Measurements from ENCODE around the gene CCDC97. TPM values are rescaled to one million over a fixed set of nuclear protein-coding genes. Genes with fewer than 3 reads are reported as not detected.
"Not testable (repeated sequence)": the region's sequence is repeated elsewhere in the genome, so short reads cannot be mapped to it uniquely, and the experiment has no call there.

Gene CCDC97
- 37.3 TPM for polyA plus RNA-seq (ENCODE audit: insufficient read length)

DNA sequence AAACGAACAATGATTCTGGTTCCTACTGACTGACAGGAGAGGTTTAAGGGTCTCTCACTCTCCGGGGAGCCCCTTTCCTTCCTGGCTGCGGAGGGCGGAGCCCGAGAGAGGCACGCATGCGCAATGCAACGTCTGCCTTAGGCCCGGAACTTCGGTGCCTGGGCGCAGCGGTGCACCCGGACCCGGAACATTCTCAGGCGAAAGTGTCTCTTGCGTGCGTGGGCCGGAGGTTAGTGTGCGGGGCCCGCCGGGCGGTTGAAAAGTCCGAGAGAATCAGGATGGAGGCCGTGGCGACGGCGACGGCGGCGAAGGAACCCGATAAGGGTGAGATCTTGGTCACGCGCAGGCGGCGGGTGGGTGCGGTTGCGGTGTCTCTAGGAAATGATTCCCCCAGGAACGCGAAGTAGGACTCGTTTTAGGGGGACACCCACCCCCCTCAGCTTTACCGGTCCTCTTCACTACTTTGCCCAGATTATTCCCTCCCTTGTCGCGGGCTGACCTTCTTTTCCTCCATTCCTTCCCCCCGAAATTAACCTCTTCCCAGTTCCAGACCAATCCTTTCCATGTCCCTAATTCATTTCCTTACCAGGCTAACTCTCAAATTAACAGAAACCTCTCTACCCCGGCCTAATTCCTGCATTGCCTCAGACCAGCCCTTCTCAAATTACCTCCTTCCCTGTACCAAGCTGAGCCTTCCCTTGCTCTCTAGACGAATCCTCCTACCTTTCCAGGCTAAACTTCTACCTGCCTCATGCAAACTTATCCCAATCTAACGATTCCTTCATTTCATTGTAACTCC lies at the start of gene CCDC97:
Gene CCDC97 (plus strand): TSS at position 140 of the 799 bp plus-strand sequence. CDS start 139 bp downstream, at position 279.
- DNase-seq (ENCODE audit: low read depth) = peak; percentile 86

DNA sequence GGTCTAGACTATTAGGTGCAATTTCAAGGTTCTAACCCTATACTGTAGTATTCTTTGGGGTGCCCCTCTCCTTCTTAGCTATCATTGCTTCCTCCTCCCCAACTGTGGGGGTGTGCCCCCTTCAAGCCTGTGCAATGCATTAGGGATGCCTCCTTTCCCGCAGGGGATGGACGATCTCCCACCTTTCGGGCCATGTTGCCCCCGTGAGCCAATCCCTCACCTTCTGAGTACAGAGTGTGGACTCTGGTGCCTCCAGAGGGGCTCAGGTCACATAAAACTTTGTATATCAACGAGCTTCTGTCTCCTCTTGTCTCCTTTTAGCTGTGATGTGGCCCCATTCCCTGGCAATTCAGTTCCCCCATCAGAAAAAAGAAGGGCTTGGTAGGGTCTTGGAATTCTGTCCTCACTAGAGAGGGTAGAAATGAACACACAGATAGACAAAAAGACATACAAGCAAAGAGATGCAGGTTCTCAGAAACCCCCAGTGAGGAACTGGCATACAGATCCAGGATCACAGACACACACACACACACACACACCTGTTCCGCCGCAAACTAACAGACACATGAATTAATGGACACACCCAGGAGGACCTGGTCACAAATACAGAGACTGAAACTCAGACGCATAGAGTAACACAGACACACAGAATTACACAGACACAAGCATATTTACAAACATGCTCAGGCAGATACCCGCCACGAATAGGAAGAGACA lies 48.3 kb upstream of the CCDC97 start:
- no peak for DNase-seq (ENCODE audit: low read depth)

DNA sequence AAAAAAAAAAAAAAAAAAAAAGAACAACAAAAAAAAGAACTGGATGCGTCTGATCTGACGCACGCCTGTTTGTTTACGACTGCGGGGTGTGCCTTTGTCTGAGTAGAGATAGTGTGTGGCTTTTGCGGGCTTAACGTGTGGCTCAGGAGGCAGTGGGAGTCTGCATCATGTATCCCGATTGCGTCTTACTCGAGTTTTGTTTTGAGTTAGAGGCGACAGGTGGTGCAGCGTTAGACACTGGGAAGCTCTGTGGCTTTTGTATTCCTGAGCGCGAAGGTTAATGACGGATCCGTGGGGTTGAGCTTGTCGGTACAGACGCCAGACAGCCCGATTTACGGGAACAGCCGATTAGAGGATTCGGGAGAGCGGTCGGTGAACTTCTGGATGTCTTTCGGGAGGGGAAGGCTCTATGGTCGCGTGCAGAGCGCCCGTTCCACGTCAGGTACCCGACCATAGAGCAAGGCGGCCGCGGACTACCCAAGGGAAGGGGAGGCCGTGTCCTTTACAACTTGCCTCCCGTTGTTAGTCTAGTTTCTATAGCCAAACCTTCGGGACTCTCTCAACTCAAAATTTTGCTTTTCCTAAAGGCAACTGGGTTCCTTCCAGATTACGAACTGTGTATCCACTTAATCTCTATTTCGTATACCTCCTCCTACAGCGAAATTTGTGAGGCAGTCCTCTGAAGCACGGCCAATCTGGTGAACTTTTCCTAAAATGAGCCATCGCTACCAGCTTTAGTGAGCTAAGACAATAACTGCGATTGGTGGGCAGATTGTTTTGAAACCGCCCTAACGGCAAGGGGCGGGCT lies 46.7 kb upstream of the CCDC97 start:
- no peak for DNase-seq (ENCODE audit: low read depth)

DNA sequence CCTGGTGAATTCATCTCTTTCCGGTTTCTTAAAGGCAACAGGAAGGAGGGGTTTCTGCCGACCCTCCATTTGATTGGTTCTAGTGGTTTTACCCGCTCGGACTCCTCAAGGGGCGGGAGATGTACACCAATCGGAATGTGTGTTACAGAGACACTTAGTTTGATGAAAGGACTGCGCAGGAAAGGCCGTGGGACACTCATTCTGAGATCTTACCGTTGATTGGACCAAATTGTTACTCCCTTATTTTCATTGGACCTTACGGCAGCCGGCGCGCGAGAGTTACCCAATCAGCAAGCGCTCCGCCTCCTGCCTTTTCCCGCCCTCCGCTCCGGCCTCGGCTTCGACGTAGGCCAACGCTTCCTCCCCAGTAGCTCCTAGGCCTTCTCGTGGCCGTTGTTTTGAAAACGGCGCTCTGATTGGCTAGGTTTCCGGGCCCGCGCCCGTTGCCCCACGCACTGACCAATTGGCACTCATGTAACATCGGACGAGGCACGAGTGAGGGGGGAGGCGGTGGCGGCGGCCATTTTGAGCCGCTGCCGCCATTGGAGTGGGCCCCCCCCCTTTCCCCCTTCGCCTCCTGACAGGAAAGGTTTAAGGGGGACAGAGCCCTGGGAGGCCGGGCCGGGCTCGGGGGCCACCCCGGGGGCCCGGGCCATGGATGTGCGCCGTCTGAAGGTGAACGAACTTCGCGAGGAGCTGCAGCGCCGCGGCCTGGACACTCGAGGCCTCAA lies 46.0 kb upstream of the CCDC97 start, which contains the start of gene HNRNPUL1:
Gene HNRNPUL1 (plus strand): TSS at position 523 of the 731 bp plus-strand sequence. CDS start 132 bp downstream, at position 655.
- DNase-seq (ENCODE audit: low read depth) = peak; percentile 100

DNA sequence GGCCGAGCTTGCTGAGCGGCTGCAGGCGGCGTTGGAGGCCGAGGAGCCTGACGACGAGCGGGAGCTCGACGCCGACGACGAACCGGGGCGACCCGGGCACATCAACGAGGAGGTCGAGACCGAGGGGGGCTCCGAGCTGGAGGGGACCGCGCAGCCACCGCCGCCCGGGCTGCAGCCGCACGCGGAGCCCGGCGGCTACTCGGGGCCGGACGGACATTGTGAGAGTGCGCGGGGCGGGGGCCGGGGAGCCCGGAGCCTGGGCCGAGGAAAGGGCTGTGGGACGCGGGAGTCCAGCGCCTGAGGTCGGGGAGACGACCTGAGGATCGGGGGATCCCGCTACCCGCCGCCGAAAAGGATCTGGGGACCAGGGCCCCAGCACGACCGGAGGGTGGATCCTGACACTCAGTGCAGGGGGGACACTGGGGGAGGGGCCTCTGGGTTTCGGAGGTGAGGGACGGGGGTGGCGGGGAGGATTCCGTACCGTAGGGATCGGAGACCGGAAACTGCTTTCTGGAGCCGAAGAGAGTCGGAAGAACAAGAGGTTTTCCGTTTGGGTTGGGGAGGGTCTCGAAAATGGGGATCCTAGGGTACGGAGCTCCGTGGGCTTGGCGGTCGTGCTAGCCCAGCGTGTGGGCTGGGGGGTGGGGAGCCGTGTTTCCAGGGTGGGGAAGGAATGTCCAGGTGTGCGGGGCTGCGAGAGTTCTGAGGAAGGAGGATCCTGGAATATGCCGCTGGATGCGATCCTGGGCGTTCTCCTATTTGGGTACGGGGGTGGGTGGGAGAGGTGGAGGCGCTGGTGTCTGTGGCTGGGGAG lies 45.2 kb upstream of the CCDC97 start:
- DNase-seq (ENCODE audit: low read depth) = no peak

DNA sequence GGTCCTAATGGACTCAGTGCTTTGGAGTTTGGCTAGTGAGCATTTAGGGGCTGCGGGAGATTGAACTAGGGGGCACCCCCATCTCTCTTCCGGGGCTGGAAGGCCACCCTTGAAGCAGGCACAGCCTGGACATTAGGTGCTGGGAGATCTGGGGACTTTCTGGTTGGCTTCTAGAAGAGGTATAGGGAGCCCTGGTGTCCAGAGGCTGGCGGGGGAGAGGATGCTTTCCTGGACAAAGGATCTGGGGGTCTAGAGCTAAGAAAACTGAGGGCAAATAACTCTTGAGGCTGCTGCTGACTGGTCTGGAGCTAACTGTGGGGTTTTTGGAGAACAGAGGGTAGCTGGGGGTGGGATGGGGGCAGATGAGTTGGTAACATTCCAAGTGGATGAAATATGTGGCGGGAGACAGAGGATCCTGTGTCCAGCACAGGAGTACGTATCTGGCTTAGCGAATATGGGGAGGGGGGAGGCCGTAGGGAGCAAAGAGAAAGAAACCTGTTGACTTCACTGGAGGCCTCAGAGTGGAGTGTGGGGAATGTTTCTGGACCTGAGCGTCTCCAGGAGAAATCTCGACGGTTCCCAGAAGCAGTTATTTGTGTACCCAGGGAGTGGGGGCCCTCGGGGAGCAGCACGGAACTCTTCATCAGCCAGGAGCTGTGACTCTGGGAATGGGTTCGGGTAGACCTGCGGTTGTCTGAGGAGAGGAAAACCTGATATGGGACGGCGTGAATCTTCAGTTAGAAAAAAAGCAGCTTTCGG lies 44.4 kb upstream of the CCDC97 start:
- DNase-seq (ENCODE audit: low read depth) = no peak

DNA sequence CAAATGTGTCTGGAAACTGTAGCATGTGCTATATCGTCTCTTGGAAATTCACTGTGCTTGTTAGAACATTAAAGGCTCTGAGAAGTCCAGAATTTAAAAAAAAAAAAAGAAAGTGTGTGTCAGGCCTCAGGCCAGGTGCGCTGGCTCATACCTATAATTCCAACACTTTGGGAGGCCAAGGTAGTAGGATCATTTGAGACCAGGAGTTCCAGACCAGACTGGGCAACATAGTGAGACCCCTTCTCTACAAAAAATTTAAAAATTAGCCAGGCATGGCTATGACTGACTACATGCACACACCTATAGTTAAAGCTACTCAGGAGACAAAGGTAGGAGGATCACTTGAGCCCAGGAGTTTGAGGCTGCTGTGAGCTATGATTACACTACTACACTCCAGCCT lies 40.9 kb upstream of the CCDC97 start:
- no peak for DNase-seq (ENCODE audit: low read depth)

DNA sequence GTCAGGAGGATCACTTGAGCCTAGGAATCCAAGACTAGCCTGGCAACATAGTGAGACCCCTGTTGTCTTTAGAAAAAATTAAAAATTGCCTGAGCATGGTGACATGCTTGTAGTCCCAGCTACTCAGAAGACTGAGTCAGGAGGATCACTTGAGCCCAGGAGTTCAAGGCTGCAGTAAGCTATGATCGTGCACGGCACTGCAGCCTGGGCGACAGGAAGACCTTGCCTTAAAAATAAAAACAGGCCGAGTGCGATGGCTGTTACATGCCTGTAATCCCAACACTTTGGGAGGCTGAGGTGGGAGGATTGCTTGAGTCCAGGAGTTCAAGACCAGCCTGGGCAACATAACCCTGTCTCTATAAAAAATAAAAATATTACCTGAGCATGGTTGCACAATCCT lies 40.4 kb upstream of the CCDC97 start:
- no peak for DNase-seq (ENCODE audit: low read depth)

DNA sequence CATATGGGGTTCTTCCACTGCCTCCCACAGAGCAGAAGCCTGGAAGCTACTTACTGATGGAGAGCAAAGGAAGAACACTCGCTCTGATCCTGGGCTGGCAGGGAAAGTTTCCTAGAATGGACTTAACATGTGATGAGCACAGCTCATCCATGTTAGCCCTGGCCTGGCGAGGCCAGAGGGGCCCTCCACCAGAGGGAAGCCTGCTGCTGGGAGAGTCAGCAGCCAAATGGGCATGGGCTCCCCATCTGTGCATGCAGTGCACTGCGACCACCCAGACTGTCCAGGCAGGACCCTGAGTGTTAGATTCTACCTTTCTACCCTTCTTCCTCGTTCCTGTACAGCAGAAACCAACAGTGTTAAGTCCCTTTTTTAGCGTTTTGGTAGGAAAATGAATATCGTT lies 36.9 kb upstream of the CCDC97 start:
- no peak for DNase-seq (ENCODE audit: low read depth)

DNA sequence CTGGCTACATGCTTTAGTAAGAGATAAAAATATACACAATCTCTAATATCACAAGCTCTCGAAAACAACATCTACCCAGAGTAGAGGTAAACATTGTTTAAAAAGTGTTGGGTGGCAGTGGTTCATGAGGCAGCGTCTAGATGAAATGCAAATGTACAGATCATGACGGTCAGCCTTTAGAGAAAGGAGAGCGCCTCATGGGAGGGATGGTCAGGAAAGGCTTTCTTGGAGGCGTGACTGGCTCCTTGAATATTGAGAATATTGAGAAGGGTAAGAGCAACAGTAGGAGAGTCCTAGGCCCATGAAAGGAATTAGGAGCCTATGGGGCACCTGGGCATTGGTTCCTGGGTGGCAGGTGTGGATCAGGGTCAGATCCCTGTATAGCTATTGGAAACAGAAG lies 35.2 kb upstream of the CCDC97 start:
- no peak for DNase-seq (ENCODE audit: low read depth)

DNA sequence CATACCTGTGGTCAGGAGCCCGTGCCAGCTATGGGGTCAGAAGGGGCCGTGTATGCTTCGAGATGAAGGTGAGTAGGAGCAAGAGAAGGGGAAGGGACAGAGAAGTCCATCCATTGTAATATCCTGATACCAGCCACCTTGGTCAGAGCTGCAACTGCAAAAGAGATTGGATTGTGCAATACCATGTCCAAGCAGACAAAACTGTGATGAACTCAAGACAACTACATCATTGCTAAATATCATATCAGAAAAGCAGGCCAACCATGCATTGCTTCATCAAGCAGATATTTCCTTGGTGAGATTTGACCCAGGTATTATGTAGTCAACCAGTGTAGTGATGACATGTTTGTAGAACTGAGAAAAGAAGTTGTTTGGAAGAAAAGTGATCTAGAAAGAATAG lies 33.7 kb upstream of the CCDC97 start:
- DNase-seq (ENCODE audit: low read depth) = no peak

DNA sequence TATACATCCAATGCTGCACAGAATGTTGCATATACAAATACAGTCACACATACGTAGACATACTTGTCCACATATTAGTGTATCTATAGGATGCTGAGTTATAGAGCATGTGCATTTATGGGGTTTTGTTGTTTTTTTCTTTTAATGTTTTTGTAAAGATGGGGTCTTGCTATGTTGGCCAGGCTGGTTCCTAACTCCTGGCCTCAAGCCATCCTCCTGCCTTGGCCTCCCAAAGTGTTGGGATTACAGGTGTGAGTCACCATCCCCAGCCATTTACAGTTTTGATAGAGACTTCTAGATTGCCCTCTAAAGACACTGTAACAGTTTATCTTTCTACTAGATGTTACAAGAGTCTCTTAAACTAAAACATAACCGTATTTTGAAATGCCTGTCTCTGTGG lies 31.5 kb upstream of the CCDC97 start:
- DNase-seq (ENCODE audit: low read depth) = no peak

DNA sequence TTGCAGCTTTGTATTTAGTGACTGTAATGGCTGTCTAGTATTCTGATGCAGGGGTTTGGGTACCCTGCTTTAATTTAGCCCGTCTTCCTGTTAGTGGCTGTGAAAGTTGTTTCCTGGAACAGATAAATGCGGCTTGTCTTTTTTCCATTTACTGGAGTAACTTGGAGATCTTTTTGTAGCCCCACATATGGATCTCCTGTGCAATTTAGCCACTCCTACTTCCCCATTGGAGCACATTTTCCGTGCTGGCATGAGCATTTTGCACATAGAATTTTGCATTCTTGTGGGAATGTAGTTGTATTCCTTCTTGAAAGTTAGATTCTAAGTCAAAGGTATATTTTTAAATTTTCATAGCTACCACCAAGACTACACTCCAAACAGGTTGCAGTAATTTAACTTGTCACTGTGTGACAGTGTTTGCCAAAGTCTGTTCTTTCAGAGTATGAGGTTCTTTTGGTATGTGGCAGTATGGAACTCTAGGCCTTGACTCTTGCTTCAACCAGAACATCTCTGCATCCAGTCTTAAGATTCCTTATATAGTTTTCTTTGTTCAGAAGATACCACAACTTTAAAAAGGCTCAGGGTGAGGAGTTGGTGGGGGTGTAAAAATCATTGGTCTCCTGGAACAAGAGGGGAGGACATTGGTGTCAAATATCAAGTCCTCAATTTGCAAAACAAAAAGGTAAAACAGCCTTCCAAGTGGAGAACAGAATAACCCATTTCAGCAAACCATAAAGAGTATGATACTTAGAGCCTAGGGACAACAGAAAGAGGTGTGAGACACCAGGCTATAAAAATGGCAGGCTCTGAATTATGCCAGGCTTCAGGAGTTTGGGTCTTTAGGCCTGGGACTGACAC lies 21.1 kb upstream of the CCDC97 start:
- no peak for DNase-seq (ENCODE audit: low read depth)

DNA sequence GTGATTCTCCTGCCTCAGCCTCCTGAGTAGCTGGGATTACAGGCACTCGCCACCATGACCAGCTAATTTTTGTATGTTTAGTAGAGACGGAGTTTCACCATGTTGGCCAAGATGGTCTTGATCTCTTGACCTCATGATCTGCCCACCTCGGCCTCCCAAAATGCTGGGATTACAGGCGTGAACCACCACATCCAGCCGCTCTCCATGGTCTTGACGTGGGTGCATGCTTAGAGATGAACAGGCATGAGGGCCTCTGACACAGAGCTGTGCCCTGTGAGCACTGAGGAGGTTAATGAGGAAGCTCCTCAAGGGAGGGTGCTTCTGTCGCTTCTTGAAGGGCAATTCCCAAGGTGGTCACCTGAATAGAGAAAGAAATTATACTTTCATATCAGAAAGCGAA lies 20.2 kb upstream of the CCDC97 start:
- not testable (repeated sequence) for DNase-seq (ENCODE audit: low read depth)

DNA sequence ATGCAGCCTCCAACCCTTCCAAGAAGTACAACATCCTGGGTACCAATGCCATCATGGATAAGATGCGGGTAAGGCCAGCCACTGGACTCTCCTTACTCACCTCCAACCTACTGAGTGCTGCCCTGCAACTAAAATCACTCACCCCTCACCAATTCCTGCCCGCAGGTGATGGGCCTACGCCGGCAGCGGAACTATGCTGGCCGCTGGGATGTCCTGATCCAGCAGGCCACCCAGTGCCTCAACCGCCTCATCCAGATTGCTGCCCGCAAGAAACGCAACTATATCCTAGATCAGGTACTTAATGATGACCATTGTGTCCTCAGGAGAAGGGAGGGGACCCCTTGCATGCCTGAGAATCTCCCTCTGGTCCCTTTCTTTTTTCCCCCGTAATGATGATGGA lies 15.6 kb upstream of the CCDC97 start:
- DNase-seq (ENCODE audit: low read depth) = no peak

DNA sequence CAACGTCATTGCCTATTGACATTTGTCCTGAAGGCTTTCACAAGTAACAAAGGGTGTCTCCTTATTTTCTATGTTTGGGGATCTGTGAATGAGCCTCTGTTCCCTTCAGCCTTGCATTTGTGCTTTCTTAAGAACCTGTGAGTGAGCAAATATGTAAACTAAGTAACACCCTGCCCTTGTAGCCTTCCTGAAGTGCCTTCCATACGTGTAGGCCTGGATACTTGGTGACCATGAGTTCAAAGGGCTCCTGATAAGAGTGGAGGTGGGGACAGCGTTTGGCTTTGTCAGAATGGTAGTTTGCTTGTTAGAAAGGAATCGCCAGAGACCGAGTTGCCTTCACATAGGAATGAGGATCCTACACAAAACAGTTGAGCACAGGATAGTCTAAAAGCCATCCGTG lies 14.5 kb upstream of the CCDC97 start:
- no peak for DNase-seq (ENCODE audit: low read depth)

DNA sequence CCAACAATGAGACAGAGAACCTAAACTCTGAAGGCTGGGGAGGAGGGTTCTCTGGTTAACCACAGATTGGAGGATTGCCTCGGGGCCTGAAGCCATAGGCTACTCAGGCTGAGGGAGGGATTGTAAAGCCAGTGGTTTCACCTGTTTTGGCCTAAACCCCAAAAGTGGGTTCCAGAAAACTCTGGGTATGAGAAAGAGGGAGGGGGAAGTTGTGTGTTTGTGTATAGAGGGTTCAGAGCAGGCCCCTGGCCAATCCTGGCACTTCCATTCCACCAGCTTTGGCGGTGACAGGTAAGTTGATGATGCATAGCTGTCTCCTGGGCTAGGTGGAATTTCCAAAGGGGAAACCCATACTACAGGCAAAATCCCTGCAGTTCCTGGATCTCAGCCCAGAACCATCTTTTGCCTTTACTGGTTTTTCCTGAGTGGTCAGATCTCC lies 13.5 kb upstream of the CCDC97 start:
- no peak for DNase-seq (ENCODE audit: low read depth)

DNA sequence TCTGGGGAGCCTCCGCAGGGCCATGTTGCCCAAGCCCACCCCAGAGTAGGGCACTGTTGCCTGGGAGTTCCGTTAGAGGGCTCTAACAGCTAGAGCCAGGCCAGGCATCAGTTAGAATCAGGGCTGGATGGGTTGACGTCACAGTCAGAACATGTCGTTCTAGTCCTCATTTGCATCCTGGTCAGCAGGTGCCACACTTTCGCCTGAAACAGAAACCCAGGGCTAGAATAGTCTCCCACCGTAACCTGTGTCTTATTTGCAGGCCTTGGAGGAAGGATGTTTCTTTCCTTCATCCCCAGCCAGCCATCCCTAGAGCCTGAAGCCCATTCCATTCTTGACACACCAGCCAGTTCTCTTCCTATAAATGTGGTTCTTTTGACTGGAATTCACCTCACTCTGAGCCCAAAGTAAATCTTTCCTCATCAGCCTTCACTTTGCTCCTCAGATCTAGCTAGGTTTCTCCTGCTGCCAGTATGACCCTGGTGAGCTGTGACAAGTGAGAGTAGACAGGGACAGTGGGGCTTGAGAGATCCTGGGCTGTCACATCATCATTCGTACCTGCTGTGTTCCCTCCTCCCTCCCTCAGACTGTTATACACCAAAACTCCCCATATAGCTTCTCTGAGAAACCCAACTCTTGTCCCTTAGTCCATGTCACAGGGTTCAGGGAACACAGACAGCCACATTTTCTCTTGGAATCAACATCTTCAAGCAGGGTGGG lies 12.2 kb upstream of the CCDC97 start:
- no peak for DNase-seq (ENCODE audit: low read depth)
